HG02798 (cell line): ENCODE data around the gene TMEM116.
"Not testable (repeated sequence)": the region's sequence is repeated elsewhere in the genome, so short reads cannot be mapped to it uniquely, and the experiment has no call there.

ENCODE experiments used
- ATAC-seq: cut with Tn5 transposase; IDR thresholded peaks from one replicate; pipeline ENCODE4 v1.9.1; 2021; ENCODE audit warnings: mild to moderate bottlenecking; ENCODE audit not compliant: unreplicated experiment, poor library complexity

Gene TMEM116

GRCh38 chr12:112010415-112011344, 2.3 kb downstream of the TMEM116 start:
- no peak for ATAC-seq

GRCh38 chr12:112009596-112009995, 3.4 kb downstream of the TMEM116 start:
- not testable (repeated sequence) for ATAC-seq

DNA sequence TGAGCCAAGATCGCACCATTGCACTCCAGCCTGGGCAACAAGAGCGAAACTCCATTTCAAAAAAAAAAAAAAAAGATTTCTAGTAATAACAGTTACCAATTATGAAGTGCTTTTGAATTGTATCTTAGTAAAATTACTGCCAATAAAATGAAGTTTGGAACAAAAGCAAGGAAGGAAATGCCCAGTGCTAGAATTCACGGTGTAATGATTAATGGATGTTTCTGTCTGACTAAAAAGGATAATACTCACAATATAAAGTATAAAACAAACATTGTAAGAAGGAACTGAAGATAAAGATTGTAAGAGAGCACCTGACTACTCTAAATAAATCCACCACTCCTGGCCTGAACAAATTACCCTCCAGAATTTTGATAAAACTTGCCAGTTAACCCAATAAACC, 4.0 kb downstream of the TMEM116 start:
- ATAC-seq, result no peak

- ATAC-seq, result no peak
These were observed 5.0 kb downstream of the TMEM116 start for GRCh38 chr12:112007945-112008344.

- ATAC-seq, result no peak
These were observed 7.3 kb downstream of the TMEM116 start for GRCh38 chr12:112005419-112006395.

DNA sequence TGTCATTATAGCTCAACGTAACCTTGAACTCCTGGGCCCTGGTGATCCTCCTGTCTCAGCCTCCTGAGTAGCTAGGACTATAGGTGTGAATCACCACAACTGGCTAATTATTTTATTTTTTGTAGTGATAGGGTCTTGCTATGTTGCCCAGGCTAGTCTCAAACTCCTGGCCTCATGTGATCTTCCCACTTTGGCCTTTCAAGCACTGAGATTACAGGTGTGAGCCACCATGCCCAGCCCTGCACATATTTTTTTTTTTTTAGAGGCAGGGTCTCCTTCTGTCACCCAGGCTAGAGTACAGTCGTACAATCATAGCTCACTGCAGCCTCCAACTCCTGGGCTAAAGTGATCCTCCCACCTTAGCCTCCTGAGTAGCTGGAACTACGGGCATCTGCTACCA, 8.9 kb downstream of the TMEM116 start:
- ATAC-seq, result no peak

- no peak for ATAC-seq
These were observed 11.4 kb downstream of the TMEM116 start for GRCh38 chr12:112001576-112001975.

GRCh38 chr12:112000820-112001219, 12.1 kb downstream of the TMEM116 start:
- no peak for ATAC-seq

- not testable (repeated sequence) for ATAC-seq
These were observed 13.8 kb downstream of the TMEM116 start for GRCh38 chr12:111999129-111999528.

DNA sequence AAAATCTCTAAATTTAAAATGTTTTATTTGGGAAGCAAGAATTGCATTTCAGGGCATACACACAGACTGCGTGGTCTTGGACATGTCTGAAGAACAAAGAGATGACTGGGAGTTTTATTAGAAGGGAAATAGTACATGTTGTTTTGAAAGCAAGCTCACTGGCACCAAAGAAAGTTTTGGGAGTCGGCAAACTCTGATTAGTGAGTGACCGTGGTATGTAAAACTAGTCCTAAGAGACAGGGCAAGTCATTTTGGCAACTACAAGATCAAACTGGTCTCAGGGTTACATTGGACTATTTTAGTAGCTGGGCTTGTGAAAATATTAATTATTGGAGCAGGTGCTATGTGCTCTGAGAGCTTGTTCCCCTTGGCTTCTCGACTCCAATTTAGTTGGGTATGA, 14.9 kb downstream of the TMEM116 start:
- no peak for ATAC-seq

GRCh38 chr12:111997300-111997699, 15.7 kb downstream of the TMEM116 start:
- no peak for ATAC-seq

- ATAC-seq, result no peak
These were observed 17.0 kb downstream of the TMEM116 start for GRCh38 chr12:111995782-111996480.

DNA sequence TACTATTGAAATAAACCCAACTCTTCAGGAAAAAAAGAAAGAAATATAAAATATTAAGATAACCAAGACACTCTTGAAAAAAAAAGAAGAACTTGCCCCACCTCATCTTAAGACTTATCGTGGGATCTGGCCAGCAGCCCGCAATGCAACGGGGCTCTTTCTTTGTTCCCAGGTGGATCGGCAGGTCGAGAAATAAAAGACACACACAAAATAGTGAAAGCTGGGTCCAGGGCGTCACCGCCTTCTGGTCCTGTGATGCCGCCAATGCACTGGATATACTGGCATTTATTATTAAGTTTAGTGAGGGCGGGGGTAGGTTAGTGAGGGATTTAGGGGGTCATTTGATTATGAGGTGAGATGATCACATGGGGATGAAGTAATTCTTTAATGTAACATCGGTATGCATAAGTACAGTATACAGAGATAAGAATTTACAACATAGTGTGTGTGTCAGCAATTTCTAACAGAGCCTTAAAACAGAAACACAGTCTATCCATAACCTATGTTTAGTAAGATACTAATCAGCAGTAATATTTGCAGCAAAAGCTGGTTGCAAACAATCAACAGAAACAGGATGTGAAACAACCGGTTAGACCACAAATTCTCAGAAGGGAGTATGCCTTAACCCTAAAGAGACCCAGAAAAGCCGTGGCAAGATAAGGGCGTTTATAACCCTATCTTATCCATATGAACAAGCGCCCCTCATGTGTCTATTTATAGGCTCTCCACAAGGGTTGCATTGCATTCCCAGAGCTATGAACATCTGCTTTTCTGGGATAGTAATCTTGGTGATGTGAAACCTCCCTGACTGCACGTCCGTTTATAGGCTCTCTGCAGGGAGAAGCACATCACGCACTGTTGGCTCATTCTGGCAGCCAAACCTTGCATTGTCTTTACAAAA, 18.5 kb downstream of the TMEM116 start:
- ATAC-seq, result not testable (repeated sequence)

DNA sequence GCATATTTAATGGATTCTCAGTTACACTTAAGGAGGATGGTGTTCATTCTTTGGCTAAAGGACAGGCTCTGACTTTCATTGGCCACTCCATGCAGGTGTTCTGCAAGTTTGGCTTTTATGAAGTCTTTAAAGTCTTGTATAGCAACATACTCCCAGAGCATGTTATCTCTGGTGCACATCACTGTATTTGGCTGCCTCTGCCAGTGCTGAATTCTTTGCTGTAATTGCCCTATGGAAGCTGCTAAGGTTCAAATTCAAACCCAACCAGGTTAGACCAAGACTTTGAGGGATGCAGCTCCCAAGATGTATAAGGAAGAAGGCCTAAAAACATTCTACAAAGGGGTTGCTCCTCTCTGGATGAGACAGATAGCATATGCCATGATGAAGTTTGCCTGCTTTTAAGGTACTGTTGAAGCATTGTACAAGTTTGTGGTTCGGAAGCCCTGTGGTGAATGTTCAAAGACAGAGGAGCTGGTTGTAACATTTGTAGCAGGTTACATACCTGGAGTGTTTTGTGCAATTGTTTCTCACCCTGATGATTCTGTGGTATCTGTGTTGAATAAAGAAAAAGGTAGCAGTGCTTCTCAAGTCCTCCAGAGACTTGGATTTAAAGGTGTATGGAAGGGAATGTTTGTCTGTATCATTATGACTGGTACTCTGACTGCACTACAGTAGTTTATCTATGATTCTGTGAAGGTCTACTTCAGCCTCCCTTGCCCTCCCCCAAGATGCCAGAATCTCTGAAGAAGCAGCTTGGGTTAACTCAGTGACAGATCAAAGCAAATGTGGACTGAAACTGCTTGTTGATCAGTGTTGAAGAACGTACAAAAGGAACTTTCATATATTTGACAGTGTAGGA, 19.4 kb downstream of the TMEM116 start:
- no peak for ATAC-seq

- no peak for ATAC-seq
These were observed 20.5 kb downstream of the TMEM116 start for GRCh38 chr12:111992464-111992863.

- ATAC-seq, result no peak
These were observed 21.0 kb downstream of the TMEM116 start for GRCh38 chr12:111991946-111992345.

DNA sequence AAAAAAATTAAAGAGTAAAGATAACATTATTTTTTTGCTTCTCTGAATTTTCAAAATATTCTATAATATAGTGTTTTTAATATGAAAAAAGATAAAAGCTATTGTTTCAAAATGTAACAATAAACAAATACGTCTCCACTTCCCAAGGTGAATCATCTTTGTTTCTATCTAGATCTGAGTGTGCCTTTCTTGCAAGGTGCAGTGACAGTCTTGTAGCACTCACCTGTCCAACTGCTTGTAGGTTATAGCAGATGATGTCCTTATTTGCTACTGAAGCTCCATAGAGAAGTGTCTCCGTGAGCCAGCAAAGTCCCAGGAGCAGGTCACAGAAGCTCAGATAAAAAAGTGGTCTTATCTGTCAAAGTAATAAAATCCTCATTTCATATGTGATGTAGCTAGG, 21.4 kb downstream of the TMEM116 start:
- no peak for ATAC-seq

DNA sequence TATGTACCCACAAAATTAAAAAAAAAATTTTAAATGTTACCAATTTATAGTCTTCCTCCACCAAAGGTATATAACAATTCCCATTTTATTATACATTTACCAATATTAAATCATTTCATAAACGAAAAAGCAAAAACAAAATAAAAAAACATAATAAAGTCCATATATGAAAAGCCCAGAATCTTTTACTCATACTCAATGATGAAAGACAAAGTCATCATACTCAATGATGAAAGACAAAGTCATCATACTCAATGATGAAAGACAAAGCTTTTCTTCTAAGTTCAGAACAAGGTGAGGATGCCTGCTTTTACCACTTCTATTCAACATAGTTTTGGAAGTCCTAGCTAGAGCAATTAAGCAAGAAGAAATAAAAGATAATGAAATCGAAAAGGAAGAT, 28.1 kb downstream of the TMEM116 start:
- no peak for ATAC-seq
